B cell (primary cell): ENCODE data around the gene HSFX2. TPM values are rescaled to one million over a fixed set of nuclear protein-coding genes. Genes with fewer than 3 reads are reported as not detected.

Experiments used
- ATAC-seq: fragments of 200-7000 bp; cut with Tn5 transposase; one replicate; pipeline ENCODE4 v1.10.0; 2021; ENCODE audit warnings: low read depth, mild to moderate bottlenecking, moderate number of reproducible peaks, moderate library complexity
- CTCF ChIA-PET: fragments of 350-600 bp; sonication (Branson Sonifier 250); formaldehyde crosslinking; loops from one replicate; lab custom pipeline; 2021; ENCODE audit warnings: antibody characterized with exemption, inconsistent platforms; lab: Charles Lee
- POLR2A ChIA-PET: fragments of 350-600 bp; sonication (Branson Sonifier 250); formaldehyde crosslinking; loops from one replicate; lab custom pipeline; 2021; ENCODE audit warnings: antibody characterized with exemption; lab: Charles Lee
- DNase-seq: peaks from one replicate; pipeline ENCODE4 v3.0.0; 2013
- H2AFZ ChIP-seq: 2 replicates; pipeline ENCODE4 v1.6.1; 2012; ENCODE audit warnings: mild to moderate bottlenecking, low read depth, low read length; ENCODE audit not compliant: insufficient read depth, poor library complexity, severe bottlenecking
- H3K27ac ChIP-seq, 2 donors: 1 replicate in 1 of 2; 2 replicates in 1 of 2; pipeline ENCODE4 v1.5.1; 2012 to 2013; ENCODE audit warnings: low read length in 2 of 2, mild to moderate bottlenecking in 2 of 2, moderate library complexity in 1 of 2
- H3K27me3 ChIP-seq, 4 experiments: fragments of 200-600 bp in 1 of 4; sonication (generic) in 1 of 4; replicated peaks in 1 of 4; 1 replicate in 2 of 4; 2 replicates in 2 of 4; pipeline versions ENCODE4 v1.6.1 to v1.7.0; 2013 to 2016; ENCODE audit warnings: low read length in 3 of 4, mild to moderate bottlenecking in 2 of 4, mixed read lengths in 1 of 4, moderate library complexity in 1 of 4; ENCODE audit not compliant: insufficient read depth in 4 of 4, control insufficient read depth in 3 of 4; ENCODE audit errors: control extremely low read depth in 1 of 4
- H3K36me3 ChIP-seq, 2 experiments: replicated peaks in 1 of 2; 1 replicate in 1 of 2; 2 replicates in 1 of 2; pipeline versions ENCODE4 v1.6.1 to v1.7.1; 2013; ENCODE audit warnings: low read length in 1 of 2; ENCODE audit not compliant: insufficient read depth in 2 of 2, control insufficient read depth in 1 of 2; ENCODE audit errors: control extremely low read depth in 1 of 2, extremely low read depth in 1 of 2
- H3K4me1 ChIP-seq, 2 donors: fragments of 200-600 bp in 1 of 2; sonication (generic) in 1 of 2; 1 replicate in 1 of 2; 2 replicates in 1 of 2; pipeline versions ENCODE4 v1.5.1 to v1.6.1; 2013 to 2017; ENCODE audit warnings: low read length in 2 of 2; ENCODE audit not compliant: control insufficient read depth in 2 of 2, insufficient read depth in 2 of 2
- H3K4me2 ChIP-seq: replicated peaks from 2 replicates; pipeline ENCODE3; 2012; ENCODE audit warnings: mild to moderate bottlenecking, low read depth, low read length; ENCODE audit not compliant: poor library complexity, severe bottlenecking
- H3K4me3 ChIP-seq, 5 experiments: fragments of 200-600 bp in 1 of 5; sonication (generic) in 1 of 5; 1 replicate in 3 of 5; 2 replicates in 2 of 5; pipeline versions ENCODE4 v1.5.1 to v1.7.0; 2011 to 2016; ENCODE audit warnings: low read length in 4 of 5, mild to moderate bottlenecking in 4 of 5, low read depth in 2 of 5, control low read depth in 1 of 5, moderate library complexity in 1 of 5; ENCODE audit not compliant: insufficient read depth in 1 of 5; ENCODE audit errors: control extremely low read depth in 1 of 5, extremely low read depth in 1 of 5
- H3K79me2 ChIP-seq: fragments of 200-600 bp; sonication (generic); one replicate; pipeline ENCODE4 v1.6.0; 2016; ENCODE audit warnings: low read length; ENCODE audit not compliant: control insufficient read depth, insufficient read depth
- H3K9ac ChIP-seq: fragments of 200-600 bp; sonication (generic); 2 replicates; pipeline ENCODE4 v1.6.1; 2017; ENCODE audit warnings: mild to moderate bottlenecking, low read length, moderate library complexity
- H3K9me3 ChIP-seq, 3 donors: one replicate each; pipeline versions ENCODE4 v1.6.1 to v1.7.1; 2013; ENCODE audit warnings: low read length in 2 of 3; ENCODE audit not compliant: control insufficient read depth in 2 of 3, insufficient read depth in 1 of 3; ENCODE audit errors: control extremely low read depth in 1 of 3
- H4K20me1 ChIP-seq: 2 replicates; pipeline ENCODE4 v1.6.0; 2012; ENCODE audit warnings: mild to moderate bottlenecking, low read length; ENCODE audit not compliant: insufficient read depth, control insufficient read depth, poor library complexity, severe bottlenecking
- H3K27ac Mint-ChIP-seq: one replicate; pipeline ENCODE4 v1.8.0; 2021; ENCODE audit warnings: mixed read lengths
- H3K27me3 Mint-ChIP-seq: one replicate; pipeline ENCODE4 v1.8.0; 2021; ENCODE audit warnings: mixed read lengths
- H3K4me1 Mint-ChIP-seq: one replicate; pipeline ENCODE4 v1.8.0; 2021; ENCODE audit warnings: mixed read lengths
- H3K4me3 Mint-ChIP-seq: one replicate; pipeline ENCODE4 v1.8.0; 2021; ENCODE audit warnings: mixed read lengths
- H3K9me3 Mint-ChIP-seq: one replicate; pipeline ENCODE4 v1.8.0; 2022; ENCODE audit warnings: mixed read lengths; ENCODE audit not compliant: insufficient read depth
- CTCF ChIP-seq: fragments of 200-600 bp; IDR thresholded peaks from one replicate; pipeline ENCODE4 v1.8.0; 2022; ENCODE audit warnings: antibody characterized with exemption, mild to moderate bottlenecking
- EZH2 ChIP-seq: IDR thresholded peaks from 2 replicates; pipeline ENCODE4 v1.6.1; 2012; ENCODE audit warnings: borderline replicate concordance, low read depth, mild to moderate bottlenecking, moderate library complexity, low read length; ENCODE audit not compliant: insufficient read depth, poor library complexity, severe bottlenecking
- WGBS: methylation state at CpG from one replicate; pipeline ENCODE4 v1.1.5; 2013; ENCODE audit warnings: missing lambda C conversion rate; ENCODE audit not compliant: insufficient coverage; 5-methylcytosine and 5-hydroxymethylcytosine counted together
- intact Hi-C: fragments of 100-400 bp; cut with micrococcal nuclease; formaldehyde crosslinking; loops from one replicate; pipeline ENCODE4 v1.10.0; 2022
- polyA plus RNA-seq: library from polyadenylated mRNA; depleted of rRNA; stranded (reverse); fragments of >200 nt; gene quantifications from 2 replicates; pipeline ENCODE4 v1.2.3, GENCODE V29; 2012
- total RNA-seq, 2 donors: library from RNA; stranded (reverse); fragments of 120-200 nt in 1 of 2; gene quantifications; 1 replicate in 1 of 2; 2 replicates in 1 of 2; pipeline versions ENCODE4 v1.2.3 to v1.2.4, GENCODE V29; 2013 to 2022

HSFX2 gene
- total and polyA plus RNA-seq, 2 donors (not counting 1 experiment from before 2014, with no cell fraction given) = 1.6 to 1.9 TPM

GRCh38 chrX:149611623-149612175 is 16.6 kb upstream of the HSFX2 start:
- Histone ChIP-seq H3K79me2 (peaks cover 11% of the 10 kb centered on the region), H3K36me3 (peaks cover 0 to 13% of the 10 kb centered on the region in 2 experiments), H3K9me3 (no peaks in the 10 kb centered on the region), H3K4me3 (no peak overlapping the region), H4K20me1 (peaks cover 8% of the 10 kb centered on the region), H3K27me3 (no peaks in the 10 kb centered on the region), H3K4me1 (no peaks in the 10 kb centered on the region), H2AFZ (no peak overlapping the region), H3K27ac (no peak overlapping the region), H3K9ac (no peak overlapping the region), H3K4me2 (no peak overlapping the region)
- intact Hi-C loops = no loop called here
- H3K27me3 Mint-ChIP-seq = no peaks in the 10 kb centered on the region
- TF ChIP-seq CTCF (no peak), EZH2 (no peak)
- CTCF ChIA-PET = no interaction called here
- peaks cover 6% of the 10 kb centered on the region for H3K4me1 Mint-ChIP-seq
- no peaks in the 10 kb centered on the region for H3K9me3 Mint-ChIP-seq
- no CpG with 5 or more reads among the region's 1 CpG for WGBS
- no peak for ATAC-seq
- POLR2A ChIA-PET = no interaction called here
- no peak overlapping the region for H3K27ac Mint-ChIP-seq
- DNase-seq = no peak
- no peak overlapping the region for H3K4me3 Mint-ChIP-seq

GRCh38 chrX:149610511-149610910 is 15.4 kb upstream of the HSFX2 start:
- 100% methylated on average over 1 of the region's 5 CpGs for WGBS
- Histone ChIP-seq H3K9me3 (no peaks in the 10 kb centered on the region), H3K36me3 (peaks cover 0 to 22% of the 10 kb centered on the region in 2 experiments), H3K4me3 (no peak overlapping the region), H3K79me2 (no peaks in the 10 kb centered on the region), H4K20me1 (no peaks in the 10 kb centered on the region), H2AFZ (no peak overlapping the region), H3K27me3 (no peaks in the 10 kb centered on the region), H3K9ac (no peak overlapping the region), H3K4me1 (no peaks in the 10 kb centered on the region), H3K4me2 (no peak overlapping the region), H3K27ac (no peak overlapping the region)
- Mint-ChIP-seq H3K4me1 (peaks cover 6% of the 10 kb centered on the region), H3K9me3 (no peaks in the 10 kb centered on the region), H3K27me3 (no peaks in the 10 kb centered on the region), H3K4me3 (no peak overlapping the region), H3K27ac (no peak overlapping the region)
- ChIA-PET CTCF (no interaction called here), POLR2A (no interaction called here)
- TF ChIP-seq EZH2 (no peak), CTCF (no peak)
- ATAC-seq (no peak), DNase-seq (no peak)
- intact Hi-C loops = no loop called here
